GM12874 (cell line): ENCODE results near the gene NUP205.

Source experiments
- CTCF ChIP-seq: IDR thresholded peaks from 2 replicates; pipeline ENCODE4 v1.5.1; 2011; ENCODE audit warnings: low read depth, mild to moderate bottlenecking, control low read depth, low read length, moderate library complexity; ENCODE audit not compliant: insufficient read depth

NUP205 gene

GRCh38 chr7:135685306-135686084 lies 127.8 kb downstream of the NUP205 start:
- TF ChIP-seq CTCF, result no peak

- TF ChIP-seq CTCF, result no peak
Observed at GRCh38 chr7:135687466-135687865, 129.7 kb downstream of the NUP205 start.

DNA sequence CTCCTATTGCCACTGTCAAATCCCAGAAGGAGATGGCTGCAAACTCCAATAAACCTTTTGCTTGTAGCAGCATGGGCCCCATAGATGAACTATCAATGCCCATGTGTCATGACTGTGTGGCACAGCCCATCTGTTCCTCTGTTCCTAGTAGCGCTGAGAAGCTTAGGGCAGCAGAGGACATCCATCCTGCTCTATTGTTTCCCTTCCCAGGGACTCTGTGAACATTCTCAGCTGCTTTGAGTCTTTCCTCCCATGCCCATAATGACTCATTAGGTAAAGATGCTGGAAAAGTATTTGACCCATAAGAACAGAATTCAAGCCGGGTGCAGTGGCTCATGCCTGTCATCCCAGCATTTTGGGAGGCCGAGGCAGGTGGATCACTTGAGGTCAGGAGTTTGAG lies 132.8 kb downstream of the NUP205 start:
- no peak for TF ChIP-seq CTCF

- no peak for TF ChIP-seq CTCF
Observed at GRCh38 chr7:135692055-135692454, 134.3 kb downstream of the NUP205 start.

- TF ChIP-seq CTCF, result no peak
Observed at GRCh38 chr7:135693558-135693957, 135.8 kb downstream of the NUP205 start.

DNA sequence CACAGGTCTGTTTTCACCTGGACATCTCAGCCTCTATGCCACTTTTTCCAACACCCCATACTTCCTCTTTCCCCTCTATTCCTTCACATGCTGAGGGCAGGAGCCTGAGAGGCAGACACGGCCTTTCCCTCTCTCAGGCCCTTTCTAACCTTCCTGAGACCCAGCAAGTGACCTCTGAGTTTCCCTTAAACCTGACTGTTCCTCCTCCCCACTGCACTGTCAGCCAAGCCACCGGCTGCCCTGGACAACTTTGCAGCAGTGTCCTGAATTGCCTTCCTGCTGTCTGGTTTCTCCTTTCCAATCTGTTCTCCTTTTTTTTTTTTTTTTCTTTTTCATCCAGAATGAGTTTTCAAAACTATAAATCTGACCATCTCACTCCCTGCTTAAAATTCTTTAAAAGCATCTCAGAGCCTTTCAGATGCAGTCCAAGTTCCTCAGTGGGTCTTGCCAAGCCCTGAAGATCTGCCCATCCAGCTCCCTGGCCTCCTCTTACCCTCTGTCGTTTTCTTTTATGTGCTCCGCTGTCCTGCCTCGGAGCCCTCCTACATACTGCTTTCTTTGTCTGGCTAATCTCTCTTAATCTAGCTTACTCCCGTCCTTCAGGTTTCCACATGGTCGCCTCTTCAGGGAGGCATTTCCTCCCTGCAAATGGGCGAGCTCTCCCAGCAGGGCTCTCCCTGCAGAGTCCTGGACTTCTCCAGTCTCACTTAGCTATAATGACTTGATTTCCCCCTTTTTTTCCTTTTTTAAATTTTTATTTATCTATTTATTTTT lies 139.7 kb downstream of the NUP205 start:
- TF ChIP-seq CTCF, result no peak
